Endothelial cell of umbilical vein (primary cell): ENCODE measurements around the gene MITF.

Source experiments
- CTCF ChIP-seq, 2 donors: IDR thresholded peaks; 1 replicate in 1 of 2; 2 replicates in 1 of 2; pipeline ENCODE4 v1.5.1; 2011; ENCODE audit warnings: low read length in 2 of 2, mild to moderate bottlenecking in 2 of 2, moderate library complexity in 2 of 2, control low read depth in 1 of 2, inconsistent platforms in 1 of 2, low read depth in 1 of 2; ENCODE audit not compliant: insufficient read depth in 1 of 2; ENCODE audit errors: extremely low read depth in 1 of 2
- EZH2 ChIP-seq: IDR thresholded peaks from 2 replicates; pipeline ENCODE4 v1.6.1; 2012; ENCODE audit warnings: borderline replicate concordance, low read depth, mild to moderate bottlenecking, moderate library complexity, low read length, inconsistent platforms; ENCODE audit not compliant: severe bottlenecking
- FOS ChIP-seq: IDR thresholded peaks from 2 replicates; pipeline ENCODE4 v1.6.1; 2011; ENCODE audit warnings: mild to moderate bottlenecking, low read length, moderate library complexity, borderline replicate concordance; ENCODE audit not compliant: insufficient read depth

GRCh38 chr3:69724722-69725435 lies 14.4 kb upstream of the MITF start:
- TF ChIP-seq CTCF (IDR thresholded peaks at IDR 0.05; ENCODE audit: extremely low read depth in 1 of 2, insufficient read depth in 1 of 2, low read depth in 1 of 2, low read length in 2 of 2), result no peak
- TF ChIP-seq EZH2, result no peak
- TF ChIP-seq FOS, result no peak
